Thyroid gland (tissue), 4 donors: ENCODE measurements around the gene SLX4.

Experiments
- POLR2A ChIP-seq, 2 donors: fragments of 450-650 bp; IDR thresholded peaks; one replicate each; pipeline ENCODE4 v1.6.1; 2017; ENCODE audit warnings: antibody characterized with exemption in 2 of 2, mild to moderate bottlenecking in 2 of 2, moderate library complexity in 1 of 2
- TF ChIP-seq, protein P1 (sequence below), 6 experiments: fragments of 200-600 bp in 3 of 6; fragments of 450-650 bp in 3 of 6; sonication (generic) in 3 of 6; IDR thresholded peaks; one replicate each; pipeline ENCODE4 v1.5.1; 2016 to 2019; ENCODE audit warnings: antibody characterized with exemption in 6 of 6, mild to moderate bottlenecking in 2 of 6, inconsistent platforms in 1 of 6, moderate library complexity in 1 of 6

DNA sequence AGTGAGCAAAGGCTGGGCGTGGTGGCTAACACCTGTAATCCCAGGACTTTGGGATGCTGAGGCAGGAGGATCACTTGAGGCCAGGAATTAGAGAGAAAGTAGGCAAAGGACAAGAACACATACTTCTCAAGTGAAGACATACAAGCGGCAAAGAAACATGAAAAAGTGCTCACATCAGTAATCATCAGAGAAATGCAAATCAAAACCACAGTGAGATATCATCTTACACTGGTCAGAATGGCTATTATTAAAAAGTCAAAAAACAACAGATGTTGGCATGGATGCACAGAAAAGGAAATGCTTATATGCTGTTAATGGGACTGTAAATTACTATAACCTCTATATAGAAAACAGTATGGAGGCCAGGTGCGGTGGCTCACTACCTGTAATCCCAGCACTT is 12.2 kb upstream of the SLX4 start:
- TF ChIP-seq, protein P1, sequence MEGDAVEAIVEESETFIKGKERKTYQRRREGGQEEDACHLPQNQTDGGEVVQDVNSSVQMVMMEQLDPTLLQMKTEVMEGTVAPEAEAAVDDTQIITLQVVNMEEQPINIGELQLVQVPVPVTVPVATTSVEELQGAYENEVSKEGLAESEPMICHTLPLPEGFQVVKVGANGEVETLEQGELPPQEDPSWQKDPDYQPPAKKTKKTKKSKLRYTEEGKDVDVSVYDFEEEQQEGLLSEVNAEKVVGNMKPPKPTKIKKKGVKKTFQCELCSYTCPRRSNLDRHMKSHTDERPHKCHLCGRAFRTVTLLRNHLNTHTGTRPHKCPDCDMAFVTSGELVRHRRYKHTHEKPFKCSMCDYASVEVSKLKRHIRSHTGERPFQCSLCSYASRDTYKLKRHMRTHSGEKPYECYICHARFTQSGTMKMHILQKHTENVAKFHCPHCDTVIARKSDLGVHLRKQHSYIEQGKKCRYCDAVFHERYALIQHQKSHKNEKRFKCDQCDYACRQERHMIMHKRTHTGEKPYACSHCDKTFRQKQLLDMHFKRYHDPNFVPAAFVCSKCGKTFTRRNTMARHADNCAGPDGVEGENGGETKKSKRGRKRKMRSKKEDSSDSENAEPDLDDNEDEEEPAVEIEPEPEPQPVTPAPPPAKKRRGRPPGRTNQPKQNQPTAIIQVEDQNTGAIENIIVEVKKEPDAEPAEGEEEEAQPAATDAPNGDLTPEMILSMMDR (IDR thresholded peaks at IDR 0.05), result no peak
- TF ChIP-seq POLR2A (IDR thresholded peaks at IDR 0.05), result no peak
